GDM1 (cell line): ENCODE measurements around the gene KRTAP4-8.
"Not testable (repeated sequence)": the region's sequence is repeated elsewhere in the genome, so short reads cannot be mapped to it uniquely, and the experiment has no call there.

Experiments
- DNase-seq: peaks from one replicate; lab custom pipeline; 2025; lab: John Stamatoyannopoulos, UW

The KRTAP4-8 gene

GRCh38 chr17:41098042-41098441 is at the start of gene KRTAP4-8:
Gene KRTAP4-8, minus strand, starts transcription at chr17:41098142. Its CDS starts 58 bp downstream, at chr17:41098084.
- DNase-seq = no peak

GRCh38 chr17:41145261-41145660 is 47.3 kb upstream of the KRTAP4-8 start:
- no peak for DNase-seq

- no peak for DNase-seq
Observed at GRCh38 chr17:41144846-41145245, 46.9 kb upstream of the KRTAP4-8 start.

GRCh38 chr17:41141361-41141760 is 43.4 kb upstream of the KRTAP4-8 start:
- DNase-seq = no peak

GRCh38 chr17:41140360-41141131 is 42.6 kb upstream of the KRTAP4-8 start, which contains the start of gene KRTAP4-6:
Gene KRTAP4-6, minus strand, starts transcription at chr17:41140544. Its CDS starts 57 bp downstream, at chr17:41140487.
- no peak for DNase-seq

GRCh38 chr17:41139865-41140264 is 41.9 kb upstream of the KRTAP4-8 start:
- not testable (repeated sequence) for DNase-seq

- no peak for DNase-seq
Observed at GRCh38 chr17:41133880-41134735, 36.2 kb upstream of the KRTAP4-8 start.

GRCh38 chr17:41131979-41132378 is 34.0 kb upstream of the KRTAP4-8 start:
- no peak for DNase-seq

- no peak for DNase-seq
Observed at GRCh38 chr17:41127371-41127770, 29.4 kb upstream of the KRTAP4-8 start.

- DNase-seq = no peak
Observed at GRCh38 chr17:41126412-41126811, 28.5 kb upstream of the KRTAP4-8 start.

GRCh38 chr17:41125064-41125463 is 27.1 kb upstream of the KRTAP4-8 start:
- DNase-seq = no peak

GRCh38 chr17:41123991-41124371 is 26.0 kb upstream of the KRTAP4-8 start, which contains the start of gene KRTAP4-12:
Gene KRTAP4-12, minus strand, starts transcription at chr17:41124182. Its CDS starts 60 bp downstream, at chr17:41124122.
- DNase-seq = not testable (repeated sequence)

GRCh38 chr17:41123292-41123990 is 25.5 kb upstream of the KRTAP4-8 start:
- not testable (repeated sequence) for DNase-seq

- no peak for DNase-seq
Observed at GRCh38 chr17:41121742-41122141, 23.8 kb upstream of the KRTAP4-8 start.

GRCh38 chr17:41119696-41120690 is 22.1 kb upstream of the KRTAP4-8 start:
- peak; percentile 51 for DNase-seq

GRCh38 chr17:41118721-41119120 is 20.8 kb upstream of the KRTAP4-8 start:
- DNase-seq = no peak

- not testable (repeated sequence) for DNase-seq
Observed at GRCh38 chr17:41117846-41118386, 20.0 kb upstream of the KRTAP4-8 start, which contains the start of gene KRTAP4-11. Gene KRTAP4-11, minus strand, starts transcription at chr17:41118373. Its CDS starts 58 bp downstream, at chr17:41118315.

- no peak for DNase-seq
Observed at GRCh38 chr17:41116297-41116696, 18.4 kb upstream of the KRTAP4-8 start.

- DNase-seq = no peak
Observed at GRCh38 chr17:41111151-41111885, 13.4 kb upstream of the KRTAP4-8 start.
